HG02610 (cell line): Measurements from ENCODE around the gene COPZ1.
A peak's percentile ranks its signal among the peaks of the same experiment; 100 is the strongest.

Experiments
- ATAC-seq: cut with Tn5 transposase; IDR thresholded peaks from one replicate; pipeline ENCODE4 v1.9.1; 2021; ENCODE audit warnings: mild to moderate bottlenecking, moderate library complexity; ENCODE audit not compliant: unreplicated experiment

The COPZ1 gene

DNA sequence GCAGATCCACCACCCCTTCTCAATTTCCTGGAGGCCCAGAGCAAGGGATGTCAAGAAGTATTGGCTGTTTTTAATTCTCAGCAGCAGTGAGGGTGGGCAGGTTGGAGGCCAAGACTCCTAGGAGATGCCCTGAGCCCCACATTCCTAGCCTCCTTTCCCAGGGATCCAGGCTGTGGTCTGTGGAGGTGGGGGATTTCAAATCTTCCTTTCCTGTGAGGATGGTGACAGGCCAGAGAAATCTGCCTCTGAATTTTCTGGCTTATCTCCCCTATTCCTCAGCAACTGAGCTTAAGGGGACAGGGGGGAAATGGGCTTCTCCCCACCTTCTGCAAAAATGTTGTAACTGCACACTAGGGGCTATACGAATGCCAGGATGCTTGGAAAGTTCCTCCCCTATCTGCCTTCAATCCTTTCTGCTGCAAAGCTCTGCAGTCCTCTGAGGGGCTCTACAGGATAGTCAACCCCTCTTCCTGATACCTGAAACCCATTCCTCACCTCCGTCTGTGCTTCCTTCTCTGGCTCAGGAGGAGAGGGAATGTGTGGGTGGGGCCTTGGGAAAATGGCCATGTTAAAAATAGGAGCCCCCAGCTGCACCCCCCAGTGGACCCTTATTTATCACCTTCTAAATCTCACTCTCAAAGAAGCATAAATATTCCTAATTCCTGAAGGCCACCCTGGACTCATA lies 32.7 kb downstream of the COPZ1 start:
- ATAC-seq: no peak

- ATAC-seq: no peak
Observed at GRCh38 chr12:54358191-54358944, 33.4 kb downstream of the COPZ1 start.

DNA sequence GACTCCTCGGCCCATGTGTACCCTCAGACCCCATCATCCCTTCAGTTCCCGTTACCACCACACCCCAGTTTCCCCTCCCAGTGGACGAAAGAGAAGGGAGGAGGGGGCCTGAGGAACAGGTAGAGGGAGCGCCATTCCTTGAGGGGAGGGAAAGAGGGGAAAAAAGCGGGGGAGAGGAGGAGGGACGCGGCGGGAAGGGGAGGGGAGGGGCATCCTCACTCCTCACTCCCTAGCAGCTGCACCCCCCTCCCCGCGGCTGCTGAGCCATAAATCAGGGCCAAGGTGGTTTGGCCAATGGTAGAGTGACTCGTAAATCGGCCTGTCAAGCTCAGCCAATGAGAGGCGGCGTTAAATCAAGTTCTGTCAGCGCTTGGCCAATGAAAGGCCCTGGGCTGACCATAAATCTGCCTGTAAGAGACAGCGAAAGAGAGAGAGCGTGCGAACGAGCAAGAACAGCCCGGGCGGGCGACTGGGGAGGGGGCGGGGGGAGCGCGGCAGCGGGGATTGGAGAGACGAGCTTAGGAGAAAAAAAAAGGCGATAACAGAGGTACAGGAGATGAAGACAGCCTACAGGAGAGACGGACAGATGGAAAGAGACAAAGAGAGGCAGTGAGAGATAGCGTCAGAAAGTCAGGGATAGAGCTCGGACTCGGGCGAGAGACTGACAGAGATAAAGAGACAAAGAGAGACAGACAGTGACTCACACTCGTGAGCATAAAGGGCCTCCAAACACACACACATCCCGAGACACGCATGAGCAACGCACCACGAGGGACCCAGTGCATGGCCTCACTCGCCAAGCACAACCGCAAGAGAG lies 34.2 kb downstream of the COPZ1 start:
- ATAC-seq: peak; percentile 97

DNA sequence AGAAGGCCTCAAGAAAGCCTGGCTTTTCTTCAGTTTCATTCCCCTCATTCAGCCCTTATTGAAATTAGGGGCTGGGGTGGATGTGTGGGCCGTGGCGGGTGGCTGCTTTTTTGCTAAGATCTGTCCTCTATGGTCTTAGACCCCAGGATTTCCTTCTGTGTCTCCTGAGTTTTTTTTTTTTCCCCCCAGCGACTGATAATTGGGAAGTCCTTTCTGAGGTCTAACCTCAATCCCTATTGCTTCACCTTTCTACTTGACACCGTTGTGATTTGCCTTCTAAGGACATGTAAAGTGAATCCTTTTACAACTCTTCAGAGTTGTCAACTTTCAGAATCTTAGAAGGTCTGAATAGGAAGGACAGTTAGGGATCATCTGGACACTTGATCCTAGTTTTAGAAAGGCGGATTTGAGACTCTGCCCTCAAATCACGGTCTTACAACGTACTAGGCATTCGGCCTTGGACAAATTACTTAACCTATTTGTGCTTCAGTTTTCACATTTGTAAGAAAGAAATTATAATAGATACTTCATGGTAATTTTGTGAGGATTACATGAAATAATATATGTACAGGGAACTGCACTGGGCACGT lies 34.9 kb downstream of the COPZ1 start:
- ATAC-seq: no peak

DNA sequence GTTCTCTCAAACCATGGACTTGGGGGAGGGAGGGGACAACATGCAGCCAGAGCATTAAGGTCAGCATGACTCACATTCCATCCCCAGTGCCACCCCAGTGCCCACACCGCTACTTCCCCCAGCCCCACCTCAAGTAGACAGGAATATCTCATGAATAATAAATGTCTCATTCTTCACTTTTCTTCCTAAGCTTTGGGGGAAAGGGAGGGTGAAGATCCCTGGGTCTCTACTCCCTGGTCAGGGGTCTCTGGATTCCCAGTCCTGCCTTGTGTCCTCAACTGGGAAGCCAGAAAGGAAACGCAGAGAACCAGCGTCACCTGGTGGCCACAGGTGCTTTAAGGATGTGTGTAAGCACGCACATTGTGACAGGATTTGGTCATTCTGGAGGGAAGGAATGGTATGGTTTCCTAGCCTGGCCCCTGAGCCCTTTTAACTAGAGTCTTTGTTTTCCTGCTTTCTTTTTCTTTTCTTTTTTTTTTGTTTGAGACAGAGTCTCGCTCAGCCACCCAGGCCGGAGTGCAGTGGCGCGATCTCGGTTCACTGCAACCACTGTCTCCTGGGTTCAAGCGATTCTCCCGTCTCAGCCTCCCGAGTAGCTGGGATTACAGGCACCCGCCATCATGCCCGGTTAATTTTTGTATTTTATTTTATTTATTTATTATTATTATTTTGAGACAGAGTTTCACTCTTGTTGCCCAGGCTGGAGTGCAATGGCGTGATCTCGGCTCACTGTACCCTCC lies 36.0 kb downstream of the COPZ1 start:
- ATAC-seq: no peak

DNA sequence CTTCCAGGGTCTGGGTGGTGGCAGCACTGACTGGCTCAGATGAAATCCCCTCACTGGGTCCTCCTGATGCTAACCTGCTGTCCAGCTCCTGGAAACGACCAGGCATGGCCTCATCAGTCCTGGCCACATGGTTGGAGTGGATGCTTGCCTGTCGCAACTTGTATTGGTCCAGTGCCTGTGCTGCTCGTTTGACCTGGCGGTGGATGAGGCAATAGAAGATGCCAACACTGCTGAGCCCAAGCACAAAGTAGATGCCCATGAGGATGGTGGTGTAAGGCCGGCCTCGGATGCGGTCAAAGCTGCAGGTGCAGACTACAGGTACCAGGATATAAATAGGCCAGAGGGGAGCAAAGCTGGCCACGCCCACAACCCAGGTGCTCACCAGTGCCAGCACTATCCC lies 38.1 kb downstream of the COPZ1 start:
- no peak for ATAC-seq

GRCh38 chr12:54363618-54364017 lies 38.7 kb downstream of the COPZ1 start:
- no peak for ATAC-seq

GRCh38 chr12:54364413-54364812 lies 39.5 kb downstream of the COPZ1 start, which contains the start of gene GPR84:
GPR84 (minus strand) TSS chr12:54364486; CDS start chr12:54363851, 635 bp downstream.
- peak; percentile 69 for ATAC-seq

DNA sequence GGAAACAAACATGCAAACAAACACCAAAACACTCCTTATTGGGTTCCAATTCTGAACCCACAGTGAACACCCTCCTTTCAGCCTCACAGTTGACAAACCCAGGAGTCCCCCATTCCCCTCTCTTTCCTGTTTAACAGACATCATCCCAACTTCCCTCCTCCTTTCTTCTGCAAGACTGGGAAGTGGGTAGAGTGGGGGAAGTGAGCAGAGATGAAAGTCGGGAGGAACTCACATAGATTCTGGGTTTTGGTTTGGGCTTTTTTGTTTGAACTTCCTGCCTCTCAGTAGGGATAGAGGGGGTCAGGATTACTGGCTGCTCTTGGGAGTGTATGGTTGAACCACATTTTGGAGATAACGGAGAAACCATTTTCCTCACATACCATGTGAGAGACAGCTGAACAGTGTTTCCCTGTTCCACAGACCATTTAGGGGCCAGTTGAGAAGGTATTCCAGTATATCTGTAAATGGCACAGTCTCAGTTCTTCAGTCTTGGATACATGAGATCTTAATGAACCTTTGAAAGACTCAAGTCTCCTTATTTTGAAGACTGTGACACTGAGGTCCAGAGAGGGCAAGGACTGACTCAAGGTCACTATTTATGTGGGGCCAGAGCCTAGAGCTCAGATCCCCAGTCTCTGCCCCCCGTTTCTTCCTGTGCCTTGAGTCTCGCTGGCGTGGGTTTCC lies 43.2 kb downstream of the COPZ1 start:
- ATAC-seq: no peak

- peak; percentile 55 for ATAC-seq
Observed at GRCh38 chr12:54368709-54369596, 44.0 kb downstream of the COPZ1 start.

- no peak for ATAC-seq
Observed at GRCh38 chr12:54369597-54370131, 44.7 kb downstream of the COPZ1 start.

GRCh38 chr12:54370171-54370730 lies 45.3 kb downstream of the COPZ1 start:
- ATAC-seq: no peak

- ATAC-seq: no peak
Observed at GRCh38 chr12:54371328-54372112, 46.6 kb downstream of the COPZ1 start.

GRCh38 chr12:54372113-54372806 lies 47.3 kb downstream of the COPZ1 start:
- no peak for ATAC-seq

- ATAC-seq: no peak
Observed at GRCh38 chr12:54373649-54374561, 49.0 kb downstream of the COPZ1 start.
